HUES48 (cell line): ENCODE results near the gene BANF2.

ENCODE experiments used
- H3K27ac ChIP-seq: one replicate; pipeline ENCODE4 v1.7.0; 2013; ENCODE audit warnings: low read depth, low read length, inconsistent platforms
- H3K27me3 ChIP-seq: 2 replicates; pipeline ENCODE4 v1.6.1; 2013; ENCODE audit warnings: mild to moderate bottlenecking, low read length; ENCODE audit not compliant: control insufficient read depth, insufficient read depth
- H3K36me3 ChIP-seq: 2 replicates; pipeline ENCODE4 v1.6.1; 2013; ENCODE audit warnings: low read length; ENCODE audit not compliant: control insufficient read depth, insufficient read depth
- H3K4me1 ChIP-seq: 2 replicates; pipeline ENCODE4 v1.6.1; 2013; ENCODE audit warnings: mild to moderate bottlenecking, low read length; ENCODE audit not compliant: control insufficient read depth, insufficient read depth
- H3K4me3 ChIP-seq: 2 replicates; pipeline ENCODE4 v1.5.1; 2013; ENCODE audit warnings: mild to moderate bottlenecking, low read depth, low read length
- H3K9ac ChIP-seq: 2 replicates; pipeline ENCODE4 v1.6.1; 2013; ENCODE audit warnings: mild to moderate bottlenecking, low read depth, low read length, moderate library complexity
- H3K9me3 ChIP-seq: 2 replicates; pipeline ENCODE4 v1.6.1; 2013; ENCODE audit warnings: low read length; ENCODE audit not compliant: control insufficient read depth, insufficient read depth

The BANF2 gene

GRCh38 chr20:17699931-17700351 lies at the start of gene BANF2:
TSS of gene BANF2 (plus strand) at chr20:17699966. CDS start at chr20:17725026, 25,060 bp downstream.
- H3K9ac ChIP-seq, result no peak within 1 kb of the TSS
- H3K9me3 ChIP-seq, result no peaks in the 10 kb centered on the region
- no peak within 1 kb of the TSS for H3K27ac ChIP-seq
- H3K36me3 ChIP-seq, result no peaks in the 10 kb centered on the region
- H3K4me3 ChIP-seq, result no peak within 1 kb of the TSS
- H3K4me1 ChIP-seq, result no peaks in the 10 kb centered on the region
- H3K27me3 ChIP-seq, result no peaks in the 10 kb centered on the region

GRCh38 chr20:17650301-17651128 lies 49.3 kb upstream of the BANF2 start:
- Histone ChIP-seq H3K4me1 (peaks cover 16% of the 10 kb centered on the region), H3K27me3 (no peaks in the 10 kb centered on the region), H3K4me3 (no peak overlapping the region), H3K27ac (no peak overlapping the region), H3K9me3 (no peaks in the 10 kb centered on the region), H3K36me3 (peaks cover 17% of the 10 kb centered on the region), H3K9ac (no peak overlapping the region)

- Histone ChIP-seq H3K9me3 (no peaks in the 10 kb centered on the region), H3K4me1 (peaks cover 24% of the 10 kb centered on the region), H3K27me3 (no peaks in the 10 kb centered on the region), H3K27ac (no peak overlapping the region), H3K36me3 (peaks cover 19% of the 10 kb centered on the region), H3K9ac (no peak overlapping the region), H3K4me3 (no peak overlapping the region)
These were observed 48.5 kb upstream of the BANF2 start for GRCh38 chr20:17651129-17651759.

GRCh38 chr20:17651760-17652388 lies 47.9 kb upstream of the BANF2 start:
- no peaks in the 10 kb centered on the region for H3K9me3 ChIP-seq
- no peak overlapping the region for H3K27ac ChIP-seq
- peaks cover 26% of the 10 kb centered on the region for H3K4me1 ChIP-seq
- H3K27me3 ChIP-seq, result no peaks in the 10 kb centered on the region
- H3K4me3 ChIP-seq, result no peak overlapping the region
- no peak overlapping the region for H3K9ac ChIP-seq
- H3K36me3 ChIP-seq, result peaks cover 20% of the 10 kb centered on the region

- Histone ChIP-seq H3K4me1 (peaks cover 26% of the 10 kb centered on the region), H3K27ac (no peak overlapping the region), H3K27me3 (no peaks in the 10 kb centered on the region), H3K9me3 (no peaks in the 10 kb centered on the region), H3K36me3 (peaks cover 20% of the 10 kb centered on the region), H3K4me3 (no peak overlapping the region), H3K9ac (no peak overlapping the region)
These were observed 47.4 kb upstream of the BANF2 start for GRCh38 chr20:17652411-17652810.

- no peak overlapping the region for H3K4me3 ChIP-seq
- no peak overlapping the region for H3K9ac ChIP-seq
- H3K4me1 ChIP-seq, result peaks cover 26% of the 10 kb centered on the region
- no peak overlapping the region for H3K27ac ChIP-seq
- peaks cover 28% of the 10 kb centered on the region for H3K36me3 ChIP-seq
- no peaks in the 10 kb centered on the region for H3K27me3 ChIP-seq
- H3K9me3 ChIP-seq, result no peaks in the 10 kb centered on the region
These were observed 45.7 kb upstream of the BANF2 start for GRCh38 chr20:17653835-17654648.

GRCh38 chr20:17654649-17655285 lies 45.0 kb upstream of the BANF2 start:
- H3K9ac ChIP-seq, result no peak overlapping the region
- peaks cover 26% of the 10 kb centered on the region for H3K4me1 ChIP-seq
- peak overlapping the region; percentile 82 for H3K27ac ChIP-seq

GRCh38 chr20:17655286-17655651 lies 44.5 kb upstream of the BANF2 start:
- H3K27me3 ChIP-seq, result no peaks in the 10 kb centered on the region
- H3K9ac ChIP-seq, result no peak overlapping the region
- peaks cover 26% of the 10 kb centered on the region for H3K4me1 ChIP-seq
- H3K9me3 ChIP-seq, result no peaks in the 10 kb centered on the region
- no peak overlapping the region for H3K4me3 ChIP-seq
- peaks cover 33% of the 10 kb centered on the region for H3K36me3 ChIP-seq
- peak overlapping the region; percentile 82 for H3K27ac ChIP-seq

More at GRCh38 chr20:17654649-17655285, 45.0 kb upstream of the BANF2 start:
- H3K36me3 ChIP-seq, result peaks cover 29% of the 10 kb centered on the region
- no peaks in the 10 kb centered on the region for H3K27me3 ChIP-seq
- H3K9me3 ChIP-seq, result no peaks in the 10 kb centered on the region
- no peak overlapping the region for H3K4me3 ChIP-seq

GRCh38 chr20:17655865-17656479 lies 43.8 kb upstream of the BANF2 start:
- H3K4me1 ChIP-seq, result peaks cover 26% of the 10 kb centered on the region

More at GRCh38 chr20:17655865-17656479, 43.8 kb upstream of the BANF2 start:
- Histone ChIP-seq H3K9ac (no peak overlapping the region), H3K27me3 (no peaks in the 10 kb centered on the region), H3K4me3 (no peak overlapping the region), H3K27ac (peak overlapping the region; percentile 82), H3K9me3 (no peaks in the 10 kb centered on the region), H3K36me3 (peaks cover 32% of the 10 kb centered on the region)
